Hepatocyte (in vitro differentiated cells): ENCODE measurements around the gene SLC25A17. TPM values are rescaled to one million over a fixed set of nuclear protein-coding genes. Genes with fewer than 3 reads are reported as not detected.
"Not testable (repeated sequence)": the region's sequence is repeated elsewhere in the genome, so short reads cannot be mapped to it uniquely, and the experiment has no call there.

Source experiments
- DNase-seq: peaks from one replicate; pipeline ENCODE4 v3.0.0-alpha.2; 2016; ENCODE audit warnings: low spot score
- H2AFZ ChIP-seq: fragments of 200-600 bp; sonication (generic); 2 replicates; pipeline ENCODE4 v1.6.0; 2016; ENCODE audit warnings: antibody characterized with exemption, mild to moderate bottlenecking
- H3K27ac ChIP-seq: fragments of 200-600 bp; sonication (generic); 2 replicates; pipeline ENCODE4 v1.5.1; 2016; ENCODE audit warnings: mild to moderate bottlenecking
- H3K27me3 ChIP-seq: fragments of 200-600 bp; sonication (generic); 2 replicates; pipeline ENCODE4 v1.6.1; 2016
- H3K36me3 ChIP-seq: fragments of 200-600 bp; sonication (generic); replicated peaks from 2 replicates; pipeline ENCODE4 v1.5.1; 2016; ENCODE audit warnings: low read depth; ENCODE audit not compliant: insufficient read depth
- H3K4me1 ChIP-seq: fragments of 200-600 bp; sonication (generic); 2 replicates; pipeline ENCODE4 v1.5.1; 2016; ENCODE audit warnings: mild to moderate bottlenecking, moderate library complexity; ENCODE audit not compliant: insufficient read depth
- H3K4me2 ChIP-seq: fragments of 200-600 bp; sonication (generic); 2 replicates; pipeline ENCODE4 v1.6.0; 2016
- H3K4me3 ChIP-seq: fragments of 200-600 bp; sonication (generic); 2 replicates; pipeline ENCODE4 v1.5.1; 2016; ENCODE audit warnings: mild to moderate bottlenecking
- H3K79me2 ChIP-seq: fragments of 200-600 bp; sonication (generic); 2 replicates; pipeline ENCODE4 v1.6.0; 2017; ENCODE audit warnings: mild to moderate bottlenecking
- H3K9me2 ChIP-seq: fragments of 200-600 bp; sonication (generic); replicated peaks from 2 replicates; pipeline ENCODE4 v1.6.0; 2017; ENCODE audit warnings: mild to moderate bottlenecking; ENCODE audit not compliant: insufficient read depth
- H3K9me3 ChIP-seq: fragments of 200-600 bp; sonication (generic); 2 replicates; pipeline ENCODE4 v1.5.1; 2016; ENCODE audit warnings: low read depth, mild to moderate bottlenecking
- H4K20me1 ChIP-seq: fragments of 200-600 bp; sonication (generic); 2 replicates; pipeline ENCODE4 v1.6.0; 2016; ENCODE audit warnings: mild to moderate bottlenecking; ENCODE audit not compliant: insufficient read depth, poor library complexity, severe bottlenecking
- CTCF ChIP-seq: fragments of 200-600 bp; sonication (generic); IDR thresholded peaks from 2 replicates; pipeline ENCODE4 v1.5.1; 2016; ENCODE audit warnings: antibody characterized with exemption, mild to moderate bottlenecking; ENCODE audit not compliant: poor library complexity
- EZH2 ChIP-seq: fragments of 200-600 bp; sonication (generic); IDR thresholded peaks from 2 replicates; pipeline ENCODE4 v1.6.1; 2016; ENCODE audit warnings: antibody characterized with exemption, mild to moderate bottlenecking, borderline replicate concordance
- EZH2phosphoT487 ChIP-seq: fragments of 200-600 bp; sonication (generic); IDR thresholded peaks from one replicate; pipeline ENCODE4 v1.6.1; 2018; ENCODE audit warnings: antibody characterized with exemption, mild to moderate bottlenecking, low read depth, moderate library complexity; ENCODE audit not compliant: unreplicated experiment, severe bottlenecking
- WGBS: methylation state at CpG from one replicate; pipeline ENCODE4 v1.1.6; 2016; ENCODE audit warnings: low lambda C conversion rate; ENCODE audit errors: missing lambda C conversion rate; 5-methylcytosine and 5-hydroxymethylcytosine counted together
- polyA plus RNA-seq: library from polyadenylated mRNA; unstranded; fragments of >200 nt; fragmentation: Nextera tagmentation; extraction: Ambion mirVana; gene quantifications from 2 replicates; pipeline ENCODE4 v1.2.1, GENCODE V29; 2016
- total RNA-seq: library from RNA; depleted of rRNA; stranded (reverse); fragments of >200 nt; gene quantifications from 2 replicates; pipeline ENCODE4 v1.2.3, GENCODE V29; 2014

SLC25A17 gene
- 15.6 and 20.5 TPM in 2 replicates for total RNA-seq
- polyA plus RNA-seq, result 21.4 and 24.8 TPM in 2 replicates

DNA sequence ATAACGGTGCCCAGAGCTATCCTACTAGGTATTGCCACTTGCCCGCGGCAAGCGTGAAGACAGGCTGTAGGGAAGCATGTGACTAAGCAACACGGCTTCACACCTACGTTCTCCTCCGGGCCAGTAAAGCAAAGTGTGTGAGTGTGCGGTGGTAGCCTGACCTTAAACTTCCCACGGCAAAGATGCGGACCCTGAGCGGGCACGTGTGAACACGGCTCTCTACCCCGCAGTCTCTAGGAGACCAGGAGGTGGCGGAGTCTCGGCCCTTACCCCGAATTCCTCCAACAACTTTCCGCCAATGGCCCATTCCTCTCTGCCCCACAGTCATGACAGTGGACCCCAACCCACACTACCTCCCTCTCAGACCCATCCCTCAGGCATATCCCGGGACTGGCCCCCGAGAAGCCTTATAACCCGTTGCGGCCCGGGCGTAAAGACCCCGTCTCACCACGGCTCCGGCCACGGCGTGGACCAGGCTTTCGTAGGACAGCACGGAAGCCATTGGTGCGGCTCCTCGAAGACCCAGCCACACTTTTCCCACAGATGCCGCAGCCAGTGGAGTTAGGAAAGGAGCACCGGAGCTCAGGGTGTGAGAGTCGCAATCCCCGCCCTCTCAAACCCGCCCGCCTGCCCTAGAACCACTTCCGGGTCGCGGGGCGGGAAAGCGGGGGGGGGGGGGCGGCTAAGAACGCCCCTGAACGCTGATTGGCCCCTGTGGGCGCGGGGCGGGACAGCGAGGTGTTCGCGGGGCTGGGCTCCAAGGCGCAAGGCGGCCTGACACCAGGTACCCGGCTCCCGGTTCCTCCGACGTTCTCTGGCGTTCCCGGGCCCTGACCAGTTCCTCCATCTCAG, at the start of gene SLC25A17:
SLC25A17 (minus strand) TSS at position 600 of the 852 bp plus-strand sequence; CDS start at position 502, 98 bp downstream.
- H3K9me2 ChIP-seq, result no peaks in the 10 kb centered on the region
- WGBS, result 2% methylated on average over 45 of the region's 61 CpGs
- TF ChIP-seq CTCF (peak; percentile 47), EZH2 (no peak)

GRCh38 chr22:40868379-40868778, 49.2 kb upstream of the SLC25A17 start:
- not testable (repeated sequence) for H3K36me3 ChIP-seq, H3K4me1 ChIP-seq, H3K27me3 ChIP-seq, H3K4me2 ChIP-seq, DNase-seq, H4K20me1 ChIP-seq, H3K9me3 ChIP-seq, H3K27ac ChIP-seq, H2AFZ ChIP-seq, H3K9me2 ChIP-seq, H3K4me3 ChIP-seq
- H3K79me2 ChIP-seq, result peaks cover 37% of the 10 kb centered on the region
- 81% methylated on average over 6 of the region's 6 CpGs for WGBS

More for the DNA sequence above, at the start of gene SLC25A17:
- Histone ChIP-seq H3K4me2 (peak within 1 kb of the TSS; percentile 91), H3K27me3 (no peaks in the 10 kb centered on the region), H3K9me3 (no peaks in the 10 kb centered on the region), H3K79me2 (peaks cover 44% of the 10 kb centered on the region), H3K4me1 (peaks cover 6% of the 10 kb centered on the region), H3K36me3 (peaks cover 3% of the 10 kb centered on the region), H2AFZ (peak within 1 kb of the TSS; percentile 100), H3K27ac (peak within 1 kb of the TSS; percentile 90), H4K20me1 (peaks cover under 1% of the 10 kb centered on the region), H3K4me3 (peak within 1 kb of the TSS; percentile 100)
- peak; percentile 95 for DNase-seq

GRCh38 chr22:40867109-40867508, 48.0 kb upstream of the SLC25A17 start:
- H2AFZ ChIP-seq, result no peak overlapping the region
- H3K36me3 ChIP-seq, result peaks cover 3% of the 10 kb centered on the region
- no peak overlapping the region for H3K4me2 ChIP-seq
- peaks cover 49% of the 10 kb centered on the region for H3K79me2 ChIP-seq
- no peaks in the 10 kb centered on the region for H3K27me3 ChIP-seq
- no peak overlapping the region for H3K4me3 ChIP-seq
- no peak for DNase-seq
- no peak overlapping the region for H3K27ac ChIP-seq
- H4K20me1 ChIP-seq, result no peaks in the 10 kb centered on the region
- TF ChIP-seq CTCF, result no peak
- TF ChIP-seq EZH2, result no peak
- TF ChIP-seq EZH2phosphoT487, result no peak
- H3K9me3 ChIP-seq, result no peaks in the 10 kb centered on the region
- no peaks in the 10 kb centered on the region for H3K9me2 ChIP-seq
- H3K4me1 ChIP-seq, result no peaks in the 10 kb centered on the region
- WGBS, result 71% methylated on average over 2 of the region's 2 CpGs

- no peaks in the 10 kb centered on the region for H3K9me3 ChIP-seq
- H3K4me3 ChIP-seq, result no peak overlapping the region
- H3K9me2 ChIP-seq, result no peaks in the 10 kb centered on the region
- no peak overlapping the region for H3K27ac ChIP-seq
- WGBS, result 94% methylated on average over 2 of the region's 2 CpGs
- no peak overlapping the region for H3K4me2 ChIP-seq
- H3K36me3 ChIP-seq, result peaks cover 3% of the 10 kb centered on the region
- peaks cover 91% of the 10 kb centered on the region for H3K79me2 ChIP-seq
- H4K20me1 ChIP-seq, result no peaks in the 10 kb centered on the region
- peaks cover 5% of the 10 kb centered on the region for H3K4me1 ChIP-seq
- H2AFZ ChIP-seq, result no peak overlapping the region
- no peak for DNase-seq
- no peaks in the 10 kb centered on the region for H3K27me3 ChIP-seq
- TF ChIP-seq EZH2phosphoT487 (no peak), CTCF (no peak), EZH2 (no peak)
Measured at GRCh38 chr22:40862537-40862936, 43.4 kb upstream of the SLC25A17 start.
